Loucy (cell line): ENCODE measurements around the gene OR13C3.

Source experiments
- H2AFZ ChIP-seq: fragments of 200-600 bp; sonication (generic); 2 replicates; pipeline ENCODE4 v1.6.0; 2016; ENCODE audit warnings: antibody characterized with exemption, mild to moderate bottlenecking, low read length, moderate library complexity
- H3F3A ChIP-seq: fragments of 200-600 bp; 2 replicates; pipeline ENCODE4 v1.6.0; 2016; ENCODE audit warnings: antibody characterized with exemption, low read depth, mild to moderate bottlenecking
- H3K27me3 ChIP-seq: fragments of 200-600 bp; sonication (generic); 2 replicates; pipeline ENCODE4 v1.6.1; 2014; ENCODE audit warnings: low read length, mild to moderate bottlenecking; ENCODE audit not compliant: insufficient read depth, poor library complexity, severe bottlenecking
- H3K36me3 ChIP-seq: fragments of 200-600 bp; sonication (generic); 2 replicates; pipeline ENCODE4 v1.6.1; 2016; ENCODE audit warnings: low read length; ENCODE audit not compliant: insufficient read depth
- H3K4me1 ChIP-seq: fragments of 200-600 bp; sonication (generic); 2 replicates; pipeline ENCODE4 v1.5.1; 2014; ENCODE audit warnings: low read length, mild to moderate bottlenecking; ENCODE audit not compliant: insufficient read depth, poor library complexity, severe bottlenecking
- H3K4me2 ChIP-seq: fragments of 200-600 bp; sonication (generic); 2 replicates; pipeline ENCODE4 v1.6.0; 2014; ENCODE audit warnings: antibody characterized with exemption, low read length, low read depth, mild to moderate bottlenecking; ENCODE audit not compliant: poor library complexity, severe bottlenecking
- H3K4me3 ChIP-seq: fragments of 200-600 bp; sonication (generic); 2 replicates; pipeline ENCODE4 v1.5.1; 2014; ENCODE audit warnings: low read length, mild to moderate bottlenecking, mixed read lengths; ENCODE audit not compliant: poor library complexity, severe bottlenecking
- H3K79me2 ChIP-seq: fragments of 200-600 bp; sonication (generic); 2 replicates; pipeline ENCODE4 v1.6.1; 2014; ENCODE audit warnings: low read length; ENCODE audit not compliant: insufficient read depth
- H3K9ac ChIP-seq: fragments of 200-600 bp; sonication (generic); 2 replicates; pipeline ENCODE4 v1.6.0; 2014; ENCODE audit warnings: mild to moderate bottlenecking, low read depth, low read length, moderate library complexity; ENCODE audit not compliant: poor library complexity, severe bottlenecking
- H3K9me2 ChIP-seq: fragments of 200-600 bp; sonication (generic); replicated peaks from 2 replicates; pipeline ENCODE4 v1.6.1; 2016; ENCODE audit warnings: low read depth, low read length, mixed read lengths
- H3K9me3 ChIP-seq: fragments of 200-600 bp; sonication (generic); 2 replicates; pipeline ENCODE4 v1.6.1; 2014; ENCODE audit warnings: mild to moderate bottlenecking, antibody characterized with exemption, low read length, low read depth; ENCODE audit not compliant: insufficient read depth
- H4K20me1 ChIP-seq: fragments of 200-600 bp; sonication (generic); 2 replicates; pipeline ENCODE4 v1.6.0; 2014; ENCODE audit warnings: antibody characterized with exemption, low read length, mild to moderate bottlenecking; ENCODE audit not compliant: insufficient read depth, poor library complexity, severe bottlenecking
- EZH2phosphoT487 ChIP-seq: fragments of 200-600 bp; IDR thresholded peaks from 2 replicates; pipeline ENCODE4 v1.6.1; 2018; ENCODE audit warnings: antibody characterized with exemption, mild to moderate bottlenecking, moderate library complexity, borderline replicate concordance
- TF ChIP-seq, protein P1 (sequence below): fragments of 200-600 bp; sonication (generic); conservative IDR thresholded peaks from 2 replicates; pipeline ENCODE4 v1.5.1; 2014; ENCODE audit warnings: mild to moderate bottlenecking, antibody characterized with exemption, low read length

The OR13C3 gene

DNA sequence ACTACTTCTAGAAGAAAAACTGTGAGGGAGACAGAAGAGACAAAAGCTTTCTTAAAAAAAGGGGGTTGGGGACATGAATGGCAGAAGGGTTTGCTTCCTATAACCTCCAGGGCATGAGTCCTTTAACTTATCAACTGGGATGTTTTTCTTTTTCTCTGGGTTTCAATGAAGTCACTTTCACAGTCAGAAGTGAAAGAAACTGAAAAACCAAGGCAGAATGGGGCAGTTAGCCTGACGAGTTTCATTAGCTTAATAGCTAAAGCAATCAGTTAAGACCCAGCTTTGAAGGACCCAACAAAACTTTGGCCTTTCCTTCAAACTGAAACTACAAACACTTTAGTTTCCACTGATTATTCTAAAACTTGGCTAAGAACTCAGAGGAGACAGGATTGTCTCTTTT, 27.7 kb upstream of the OR13C3 start:
- Histone ChIP-seq H4K20me1 (no peaks in the 10 kb centered on the region), H3K9me3 (no peaks in the 10 kb centered on the region), H3F3A (no peaks in the 10 kb centered on the region), H3K79me2 (no peaks in the 10 kb centered on the region), H3K4me3 (no peak overlapping the region), H3K9me2 (no peaks in the 10 kb centered on the region), H3K4me2 (no peak overlapping the region), H3K27me3 (no peaks in the 10 kb centered on the region), H3K9ac (no peak overlapping the region), H3K36me3 (no peaks in the 10 kb centered on the region), H2AFZ (no peak overlapping the region), H3K4me1 (no peaks in the 10 kb centered on the region)
- TF ChIP-seq EZH2phosphoT487: no peak
- TF ChIP-seq, protein P1, sequence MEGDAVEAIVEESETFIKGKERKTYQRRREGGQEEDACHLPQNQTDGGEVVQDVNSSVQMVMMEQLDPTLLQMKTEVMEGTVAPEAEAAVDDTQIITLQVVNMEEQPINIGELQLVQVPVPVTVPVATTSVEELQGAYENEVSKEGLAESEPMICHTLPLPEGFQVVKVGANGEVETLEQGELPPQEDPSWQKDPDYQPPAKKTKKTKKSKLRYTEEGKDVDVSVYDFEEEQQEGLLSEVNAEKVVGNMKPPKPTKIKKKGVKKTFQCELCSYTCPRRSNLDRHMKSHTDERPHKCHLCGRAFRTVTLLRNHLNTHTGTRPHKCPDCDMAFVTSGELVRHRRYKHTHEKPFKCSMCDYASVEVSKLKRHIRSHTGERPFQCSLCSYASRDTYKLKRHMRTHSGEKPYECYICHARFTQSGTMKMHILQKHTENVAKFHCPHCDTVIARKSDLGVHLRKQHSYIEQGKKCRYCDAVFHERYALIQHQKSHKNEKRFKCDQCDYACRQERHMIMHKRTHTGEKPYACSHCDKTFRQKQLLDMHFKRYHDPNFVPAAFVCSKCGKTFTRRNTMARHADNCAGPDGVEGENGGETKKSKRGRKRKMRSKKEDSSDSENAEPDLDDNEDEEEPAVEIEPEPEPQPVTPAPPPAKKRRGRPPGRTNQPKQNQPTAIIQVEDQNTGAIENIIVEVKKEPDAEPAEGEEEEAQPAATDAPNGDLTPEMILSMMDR: no peak

GRCh38 chr9:104556830-104557634, 20.4 kb upstream of the OR13C3 start:
- no peaks in the 10 kb centered on the region for H3F3A ChIP-seq
- no peak overlapping the region for H2AFZ ChIP-seq
- TF ChIP-seq EZH2phosphoT487: no peak
- TF ChIP-seq, protein P1: no peak
- H3K4me3 ChIP-seq: no peak overlapping the region
- H3K4me1 ChIP-seq: no peaks in the 10 kb centered on the region
- H3K9me2 ChIP-seq: no peaks in the 10 kb centered on the region
- H3K36me3 ChIP-seq: no peaks in the 10 kb centered on the region
- no peaks in the 10 kb centered on the region for H4K20me1 ChIP-seq
- H3K9me3 ChIP-seq: no peaks in the 10 kb centered on the region
- no peak overlapping the region for H3K9ac ChIP-seq
- no peaks in the 10 kb centered on the region for H3K27me3 ChIP-seq
- H3K79me2 ChIP-seq: no peaks in the 10 kb centered on the region
- H3K4me2 ChIP-seq: no peak overlapping the region

DNA sequence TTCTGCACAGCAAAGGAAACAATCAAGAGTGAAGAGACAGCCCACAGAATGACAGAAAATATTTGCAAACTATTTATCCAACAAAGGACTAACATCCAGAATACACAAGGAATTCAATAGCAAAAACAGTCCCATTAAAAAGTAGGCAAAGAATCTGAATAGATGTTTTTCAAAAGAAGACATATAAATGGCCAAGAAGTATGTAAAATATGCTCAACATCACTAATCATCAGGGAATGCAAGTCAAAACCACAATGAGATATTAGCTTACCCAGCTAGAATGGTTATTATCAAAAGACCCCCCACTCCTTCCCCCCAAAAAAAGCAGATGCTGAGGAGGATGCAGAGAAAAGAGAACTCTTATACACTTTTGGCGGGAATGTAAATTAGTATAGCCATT, 18.9 kb upstream of the OR13C3 start:
- H4K20me1 ChIP-seq: no peaks in the 10 kb centered on the region
- H3K4me3 ChIP-seq: no peak overlapping the region
- H3K4me2 ChIP-seq: no peak overlapping the region
- H3K27me3 ChIP-seq: no peaks in the 10 kb centered on the region
- TF ChIP-seq, protein P1: no peak
- TF ChIP-seq EZH2phosphoT487: no peak
- no peak overlapping the region for H3K9ac ChIP-seq
- no peaks in the 10 kb centered on the region for H3F3A ChIP-seq
- H3K4me1 ChIP-seq: no peaks in the 10 kb centered on the region
- no peak overlapping the region for H2AFZ ChIP-seq
- no peaks in the 10 kb centered on the region for H3K79me2 ChIP-seq
- no peaks in the 10 kb centered on the region for H3K9me3 ChIP-seq
- no peaks in the 10 kb centered on the region for H3K9me2 ChIP-seq
- no peaks in the 10 kb centered on the region for H3K36me3 ChIP-seq
